Measurements from ENCODE around the gene HAO1.
A peak's percentile ranks its signal among the peaks of the same experiment; 100 is the strongest.
"Not testable (repeated sequence)": the region's sequence is repeated elsewhere in the genome, so short reads cannot be mapped to it uniquely, and the experiment has no call there.

The HAO1 gene

DNA sequence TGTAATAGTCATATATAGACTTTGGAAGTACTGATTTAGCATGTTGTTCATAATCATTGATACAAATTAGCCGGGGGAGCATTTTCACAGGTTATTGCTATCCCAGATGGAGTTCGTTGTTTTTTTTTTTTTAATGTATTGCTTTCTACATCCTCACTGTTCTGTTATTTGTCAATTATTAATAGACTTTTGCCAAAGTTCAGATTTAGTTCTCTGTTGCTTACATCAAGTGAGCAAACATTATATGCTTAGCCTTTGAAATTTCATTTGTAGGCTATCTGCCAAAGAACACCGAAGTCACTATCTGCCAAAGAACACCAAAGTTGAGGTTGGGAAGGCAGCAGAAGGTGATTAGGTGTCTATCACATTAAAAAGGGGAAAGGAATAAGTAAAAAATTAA is at the start of gene HAO1:
HAO1 (minus strand) TSS at position 118 of the 400 bp plus-strand sequence; CDS start at position 82, 36 bp downstream.
- DNase-seq (ENCODE audit: low spot score): no peak

DNA sequence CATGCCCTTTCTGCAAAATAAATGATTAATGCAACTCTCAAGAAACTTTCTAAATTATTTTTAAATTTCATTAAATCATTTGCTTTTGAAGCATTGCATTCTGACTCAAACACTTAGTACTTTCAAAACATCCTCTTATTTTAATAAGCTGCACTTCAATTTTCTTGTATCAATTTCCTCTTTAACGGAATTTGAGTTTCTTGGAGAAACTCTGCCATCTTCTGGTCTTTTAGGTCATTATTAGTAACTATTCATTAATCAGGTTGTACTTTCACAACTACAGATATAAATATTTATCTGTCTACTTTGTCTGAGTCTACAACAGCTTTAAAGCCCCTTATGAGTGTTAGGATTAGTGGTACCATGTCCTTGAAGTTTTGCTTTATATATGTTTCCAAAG is 49.1 kb upstream of the HAO1 start:
- no peak for DNase-seq (ENCODE audit: low spot score)

DNA sequence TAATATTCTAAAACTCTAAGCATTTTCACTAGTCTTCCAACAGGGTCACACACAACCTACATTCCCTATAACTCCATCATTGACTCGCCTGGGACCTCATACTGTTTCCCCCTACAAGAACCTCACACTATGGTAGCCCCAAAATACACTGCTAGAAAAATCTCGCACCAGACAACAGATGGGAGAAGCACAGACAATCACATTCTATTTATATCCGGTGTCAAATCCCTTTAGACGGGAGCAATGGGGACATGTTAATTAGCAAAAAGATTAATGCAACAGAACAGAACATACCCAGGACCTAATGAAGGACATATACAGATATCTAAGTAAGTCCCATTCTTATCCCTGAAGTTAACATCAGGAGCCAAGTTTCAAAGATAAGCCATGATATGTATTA is 45.7 kb upstream of the HAO1 start:
- no peak for DNase-seq (ENCODE audit: low spot score)

DNA sequence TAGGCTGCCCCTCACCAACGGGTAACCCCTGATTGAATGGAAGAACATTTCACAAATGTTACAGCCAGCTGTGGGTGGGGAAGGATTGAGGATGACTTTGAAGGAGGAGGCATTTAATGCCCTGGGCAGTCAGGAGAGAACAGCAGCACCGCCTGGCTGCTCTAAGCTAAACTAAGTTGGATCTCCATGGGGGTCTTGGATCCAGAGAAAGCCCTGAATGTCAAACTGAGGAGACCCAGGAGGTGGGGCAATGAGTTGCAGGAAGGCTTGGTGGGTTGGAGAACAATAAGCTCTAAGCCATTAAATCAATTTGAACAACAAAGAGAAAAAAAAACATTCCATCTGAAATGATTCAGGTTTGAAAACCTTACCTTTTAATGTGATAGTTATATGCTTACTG is 43.9 kb upstream of the HAO1 start:
- DNase-seq (ENCODE audit: low spot score): no peak

DNA sequence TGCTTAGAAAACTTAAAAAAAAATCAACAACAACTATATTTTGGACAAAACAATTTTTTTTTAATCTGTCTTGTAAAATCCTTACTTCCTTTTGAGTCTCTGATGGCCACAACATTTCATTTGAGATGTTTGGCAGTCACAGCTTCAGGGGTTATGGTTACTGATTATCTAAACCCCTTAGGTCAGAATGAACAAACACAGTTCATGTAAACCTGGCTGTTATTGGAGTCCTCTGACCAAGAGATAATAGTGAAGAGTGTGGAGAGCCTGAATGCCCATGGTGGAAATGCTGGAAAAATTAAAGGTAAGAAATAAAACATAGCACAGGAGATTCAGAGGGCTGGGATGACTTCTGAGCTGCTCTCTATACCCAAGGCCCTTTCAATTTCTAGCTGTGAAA is 41.1 kb upstream of the HAO1 start:
- no peak for DNase-seq (ENCODE audit: low spot score)

DNA sequence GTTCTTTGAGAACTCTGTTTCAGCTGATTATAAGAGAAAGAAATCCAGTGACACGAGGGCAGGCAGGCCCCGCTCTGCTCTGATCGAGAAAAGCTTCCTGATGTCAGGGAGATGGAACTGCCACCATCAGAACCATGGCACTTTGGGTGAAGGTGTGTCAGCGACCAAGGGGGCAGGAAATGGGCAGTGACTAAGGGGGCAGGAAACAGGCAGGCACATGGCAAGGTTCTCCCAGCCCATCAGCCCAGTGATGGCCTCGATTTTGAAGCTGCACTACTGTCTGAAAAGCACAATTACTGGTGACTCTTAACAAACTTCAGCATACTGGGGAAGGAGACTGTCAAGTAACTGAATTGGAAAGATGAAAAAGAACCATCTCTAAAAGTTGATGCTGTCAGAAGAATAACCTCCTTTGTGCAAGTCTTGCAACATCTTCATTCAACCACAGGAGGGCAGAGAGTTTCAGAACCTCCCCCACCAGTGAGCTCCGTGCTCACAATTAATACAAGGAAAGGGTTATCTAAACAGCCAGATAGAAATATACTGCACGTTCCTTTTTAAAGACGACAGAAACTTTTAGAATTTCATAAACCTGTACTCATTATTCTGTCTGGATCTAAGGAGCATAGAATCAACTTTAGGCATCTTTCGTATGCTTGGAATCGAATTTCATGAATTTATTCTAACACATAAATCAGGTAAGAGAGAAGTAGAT is 40.2 kb upstream of the HAO1 start:
- peak; percentile 58 for DNase-seq (ENCODE audit: low spot score)

DNA sequence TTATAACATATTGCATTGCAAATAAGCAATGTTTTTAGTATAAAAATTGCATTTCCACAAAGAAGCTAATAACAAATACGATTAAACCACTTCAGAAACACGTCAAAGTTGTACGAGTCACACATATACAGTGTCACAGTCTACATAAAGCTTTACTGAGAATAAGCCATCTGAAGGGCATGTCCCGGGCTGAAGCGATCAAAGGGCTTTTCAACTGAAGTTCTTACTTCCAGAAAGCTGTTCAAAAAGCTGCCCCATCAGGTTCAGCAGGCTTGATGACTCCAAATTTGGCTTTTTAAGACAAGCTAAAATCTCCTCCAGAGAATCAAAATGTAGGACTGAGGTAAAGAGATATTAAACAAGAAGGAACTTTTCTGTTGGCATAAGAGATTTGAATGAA is 37.5 kb upstream of the HAO1 start:
- no peak for DNase-seq (ENCODE audit: low spot score)

DNA sequence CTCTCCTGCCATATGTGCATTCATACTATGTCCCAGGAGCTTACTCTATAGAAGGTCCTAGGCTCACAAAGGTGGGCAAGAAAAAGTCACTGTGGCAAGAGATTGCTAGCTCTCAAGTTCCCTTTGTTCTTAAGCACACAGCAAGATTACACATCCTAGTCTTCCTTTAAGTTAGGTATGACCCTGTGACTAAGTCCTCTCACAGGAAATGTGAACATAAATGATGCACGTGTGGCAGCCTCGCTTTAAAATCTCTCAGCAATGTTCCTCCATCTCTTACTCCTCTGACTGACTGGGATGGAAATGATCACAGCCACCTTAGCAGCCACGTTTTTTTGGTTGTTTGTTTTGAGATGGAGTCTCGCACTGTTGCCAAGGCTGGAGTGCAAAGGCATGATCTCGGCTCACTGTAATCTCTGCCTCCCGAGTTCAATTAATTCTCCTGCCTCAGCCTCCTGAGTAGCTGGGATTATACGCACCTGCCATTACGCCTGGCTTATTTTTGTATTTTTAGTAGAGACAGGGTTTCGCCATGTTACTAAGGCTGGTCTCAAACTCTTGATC is 35.7 kb upstream of the HAO1 start:
- DNase-seq (ENCODE audit: low spot score): no peak

DNA sequence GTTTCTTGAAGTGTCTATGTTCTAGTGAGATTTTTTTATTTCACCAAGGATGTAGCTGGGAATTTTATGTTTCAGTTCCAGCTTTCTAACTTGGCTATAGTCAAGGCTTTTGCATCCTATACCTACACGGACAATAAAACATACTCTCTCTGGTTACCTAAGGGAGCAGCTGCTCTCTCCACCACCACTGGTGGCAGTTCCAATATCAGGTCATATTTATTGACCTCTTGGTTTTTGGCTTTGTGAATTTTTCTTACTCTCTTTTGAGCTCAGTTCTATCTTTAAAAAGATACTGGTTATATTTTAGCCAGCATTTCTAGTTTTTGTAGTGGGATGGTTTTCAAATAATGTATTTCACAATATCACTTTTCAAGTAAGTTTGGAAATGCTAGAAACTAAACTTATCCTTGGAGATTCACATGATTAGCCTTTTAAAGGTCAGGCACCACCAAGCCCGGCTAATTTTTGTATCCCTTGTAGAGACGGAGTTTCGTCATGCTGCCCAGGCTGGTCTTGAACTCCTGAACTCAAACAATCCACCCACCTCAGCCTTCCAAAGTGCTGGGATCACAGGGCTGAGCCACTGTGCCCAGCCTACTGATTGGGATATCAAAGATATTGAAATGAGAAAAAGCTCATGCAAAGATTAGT is 34.7 kb upstream of the HAO1 start:
- no peak for DNase-seq (ENCODE audit: low spot score)

DNA sequence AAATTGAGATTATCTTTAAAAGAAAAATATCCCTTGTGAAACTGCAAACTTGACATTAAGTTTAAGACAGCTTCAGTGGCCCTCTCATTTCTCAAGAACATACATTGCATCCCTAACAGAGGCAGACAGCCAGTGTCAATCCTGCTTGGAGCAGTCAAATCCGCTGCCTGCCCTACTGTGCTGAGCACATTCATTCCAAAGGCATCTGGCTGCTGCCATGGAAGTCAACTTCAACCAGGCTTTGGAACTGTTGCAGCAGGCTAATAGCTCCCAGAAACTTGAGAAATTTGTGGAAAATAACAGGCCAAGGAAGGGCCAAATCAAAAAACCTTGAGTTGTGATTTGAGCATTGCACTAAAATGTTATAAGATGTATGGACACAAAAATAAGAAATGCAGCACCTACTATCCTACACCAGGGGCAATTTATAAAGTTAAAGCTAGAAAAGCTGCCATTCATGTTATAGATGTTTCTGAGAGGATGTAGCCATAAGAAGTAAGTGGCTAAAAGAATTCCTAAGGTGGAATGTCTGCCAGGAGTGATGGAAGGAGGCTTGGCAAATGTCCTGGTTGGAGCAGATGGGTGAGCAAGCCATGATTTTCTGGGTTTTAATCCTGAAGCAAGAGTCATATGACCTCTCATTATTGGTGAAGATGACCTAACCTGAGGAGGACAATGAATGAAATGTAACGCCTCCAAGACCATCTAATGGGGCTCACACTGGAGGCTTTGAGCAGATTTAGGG is 31.4 kb upstream of the HAO1 start:
- DNase-seq (ENCODE audit: low spot score): peak; percentile 29

DNA sequence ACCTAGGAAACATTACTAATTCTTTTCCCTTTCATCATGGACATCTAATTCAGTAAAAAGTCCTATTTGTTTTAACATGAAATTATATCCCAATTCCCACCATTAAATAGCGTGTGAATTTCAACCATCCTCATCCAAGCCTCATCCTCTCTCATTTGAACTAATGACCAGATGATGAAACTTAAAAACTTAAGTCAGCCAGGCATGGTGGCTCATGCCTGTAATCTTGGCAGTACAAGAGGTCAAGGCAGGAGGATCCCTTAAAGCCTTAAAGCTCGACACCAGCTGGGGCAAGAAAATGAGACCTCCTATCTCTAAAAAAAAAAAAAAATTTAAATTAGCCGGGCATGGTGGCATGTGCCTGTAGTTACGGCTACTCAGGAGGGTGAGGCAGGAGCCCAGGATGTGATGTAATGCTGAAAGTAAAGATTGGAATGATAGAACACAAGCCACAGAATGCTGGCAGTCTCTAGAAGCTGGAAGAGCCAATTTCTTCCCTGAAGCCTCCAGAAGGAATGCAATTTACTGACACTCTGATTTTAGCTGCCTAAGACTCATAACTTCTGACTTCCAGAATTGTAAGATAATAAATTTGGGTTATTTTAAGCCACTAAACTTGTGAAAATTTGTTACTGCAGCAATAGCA is 27.1 kb upstream of the HAO1 start:
- peak; percentile 71 for DNase-seq (ENCODE audit: low spot score)

DNA sequence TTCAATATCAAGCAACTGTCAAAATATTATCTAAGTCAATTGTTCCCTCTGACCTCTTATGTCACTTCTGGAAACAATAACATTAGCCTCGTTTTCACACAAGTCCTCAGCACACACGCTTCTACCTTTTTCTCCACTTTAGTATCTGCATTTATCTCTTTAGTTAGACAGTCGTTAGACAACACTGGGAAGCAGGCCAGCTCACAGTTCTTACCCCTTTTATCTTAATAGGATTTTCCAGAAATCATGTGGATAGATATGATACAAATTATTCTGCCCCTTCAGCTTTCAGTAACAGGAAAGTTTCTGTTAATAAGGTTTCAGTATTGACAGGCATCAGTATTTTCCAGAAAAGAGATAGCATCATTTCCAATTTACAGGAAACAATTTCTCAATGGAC is 25.9 kb upstream of the HAO1 start:
- DNase-seq (ENCODE audit: low spot score): no peak

DNA sequence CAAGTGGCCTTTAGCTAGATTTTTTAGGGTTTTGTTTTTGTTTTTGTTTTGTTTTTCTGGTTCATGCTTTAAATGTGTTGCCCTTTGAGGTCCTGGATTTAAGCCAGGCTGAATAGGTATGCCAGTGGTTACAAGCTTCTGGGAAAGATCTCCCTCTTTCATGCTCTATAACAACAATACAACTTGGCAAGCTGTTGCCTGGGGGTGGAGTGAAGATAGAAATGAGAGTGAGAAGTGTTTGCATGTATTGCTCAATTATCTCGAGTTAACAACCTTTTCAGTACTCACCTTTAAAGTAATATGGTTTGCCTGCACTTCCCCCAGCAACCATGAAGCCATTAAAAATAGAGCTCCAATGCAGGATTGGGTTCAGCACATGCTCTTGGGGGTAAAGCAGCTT is 19.2 kb upstream of the HAO1 start:
- DNase-seq (ENCODE audit: low spot score): no peak

DNA sequence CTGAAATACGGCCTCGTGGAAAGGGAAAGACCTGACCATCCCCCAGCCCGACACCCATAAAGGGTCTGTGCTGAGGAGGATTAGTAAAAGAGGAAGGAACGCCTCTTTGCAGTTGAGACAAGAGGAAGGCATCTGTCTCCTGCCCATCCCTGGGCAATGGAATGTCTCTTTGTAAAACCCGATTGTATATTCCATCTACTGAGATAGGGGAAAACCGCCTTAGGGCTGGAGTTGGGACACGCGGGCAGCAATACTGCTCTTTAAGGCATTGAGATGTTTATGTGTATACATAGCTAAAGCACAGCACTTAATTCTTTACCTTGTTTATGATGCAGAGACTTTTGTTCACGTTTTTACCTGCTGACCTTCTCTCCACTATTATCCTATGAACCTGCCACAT is 16.3 kb upstream of the HAO1 start:
- not testable (repeated sequence) for DNase-seq (ENCODE audit: low spot score)

DNA sequence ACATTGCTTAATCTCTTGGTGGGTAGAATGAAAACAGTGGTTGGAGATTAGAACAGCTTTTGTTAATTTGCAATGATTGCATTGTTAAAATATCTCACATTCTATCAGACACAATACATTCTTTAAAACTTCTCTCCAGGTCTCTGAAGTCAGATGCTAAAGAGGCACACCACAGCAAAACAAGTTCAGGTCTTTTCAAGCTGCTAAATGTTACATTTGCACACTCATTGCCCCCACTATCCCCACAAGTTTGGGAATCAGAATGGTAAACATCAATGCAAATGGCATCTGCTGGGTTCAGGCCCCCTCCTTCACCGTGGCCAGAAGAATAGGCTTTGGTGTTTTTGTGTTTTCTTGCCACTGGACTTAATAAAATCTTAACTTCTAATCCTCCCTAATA is 10.1 kb upstream of the HAO1 start:
- no peak for DNase-seq (ENCODE audit: low spot score)

DNA sequence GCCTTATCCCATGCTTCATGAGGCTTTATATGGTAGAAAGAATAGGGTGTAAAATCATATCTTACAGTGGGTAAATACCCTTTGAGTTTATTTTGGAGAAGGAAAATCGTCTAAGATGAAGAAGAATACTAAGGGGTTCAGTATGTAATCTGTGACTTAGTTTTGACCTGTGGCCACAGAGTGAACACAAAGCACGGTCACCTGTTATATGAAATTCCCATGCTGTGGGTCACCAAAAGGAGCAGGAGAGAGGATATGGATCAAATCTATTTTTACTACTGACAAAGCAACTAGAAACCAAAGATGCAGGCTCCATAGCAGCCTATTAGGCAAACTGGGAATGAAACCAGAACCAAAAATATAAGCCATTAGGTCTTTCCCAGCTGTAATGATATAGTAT is 3.6 kb upstream of the HAO1 start:
- no peak for DNase-seq (ENCODE audit: low spot score)

DNA sequence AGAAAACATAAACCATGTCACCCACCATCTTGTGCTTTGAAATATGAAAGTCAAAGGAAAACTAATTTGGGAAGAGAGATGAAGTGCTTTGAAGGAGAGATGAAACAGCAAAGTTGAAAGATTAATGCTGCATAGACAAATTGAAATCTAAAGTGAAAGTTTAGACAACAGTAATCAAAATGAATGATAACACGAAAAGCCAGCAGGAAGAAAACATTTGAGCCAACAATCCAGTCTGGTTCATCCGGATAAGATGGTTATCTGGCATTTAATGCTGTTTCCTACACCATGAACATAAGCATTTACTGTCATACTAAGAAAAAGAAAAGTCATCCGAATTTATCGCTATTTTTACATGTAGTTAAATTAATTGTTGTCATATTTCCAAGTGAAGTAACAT is 595 bp downstream of the HAO1 start:
- DNase-seq (ENCODE audit: low spot score): no peak

DNA sequence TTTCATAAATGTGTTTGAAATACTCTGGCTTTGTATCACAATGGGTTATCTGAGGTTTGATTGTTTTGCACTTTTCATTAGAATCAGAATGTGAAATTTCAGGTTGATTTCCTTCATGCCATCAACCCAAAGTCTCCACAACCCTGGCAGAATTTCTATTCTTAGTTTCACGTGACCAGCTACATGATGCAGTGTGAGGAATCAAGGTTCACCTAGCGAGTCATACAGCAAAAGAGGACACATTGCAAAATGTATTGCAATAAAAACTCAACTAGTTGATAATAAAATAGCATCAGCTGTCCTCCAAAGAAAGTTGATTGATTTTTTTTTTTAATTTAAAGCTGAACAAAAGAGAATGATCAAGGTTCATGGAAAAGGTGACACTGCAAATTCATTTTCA is 2.2 kb downstream of the HAO1 start:
- DNase-seq (ENCODE audit: low spot score): no peak

DNA sequence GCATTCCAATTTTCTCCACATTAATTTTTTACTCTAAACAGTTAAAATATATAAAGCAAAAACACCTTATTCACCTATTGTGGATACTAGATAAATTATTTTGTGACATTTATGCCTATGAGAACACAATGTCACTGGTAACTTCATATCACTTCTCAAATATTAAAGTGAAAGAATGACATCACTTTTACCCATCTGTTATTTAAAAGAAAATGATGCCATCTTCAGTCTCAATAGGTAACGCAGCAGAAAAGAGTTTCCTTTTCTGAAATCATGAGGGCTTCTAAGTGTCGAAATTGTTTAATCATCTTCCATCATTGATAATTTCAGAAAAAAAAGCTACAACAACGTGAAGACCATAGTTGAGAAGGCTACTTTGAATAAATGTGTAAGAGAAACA is 2.9 kb downstream of the HAO1 start:
- DNase-seq (ENCODE audit: low spot score): no peak

DNA sequence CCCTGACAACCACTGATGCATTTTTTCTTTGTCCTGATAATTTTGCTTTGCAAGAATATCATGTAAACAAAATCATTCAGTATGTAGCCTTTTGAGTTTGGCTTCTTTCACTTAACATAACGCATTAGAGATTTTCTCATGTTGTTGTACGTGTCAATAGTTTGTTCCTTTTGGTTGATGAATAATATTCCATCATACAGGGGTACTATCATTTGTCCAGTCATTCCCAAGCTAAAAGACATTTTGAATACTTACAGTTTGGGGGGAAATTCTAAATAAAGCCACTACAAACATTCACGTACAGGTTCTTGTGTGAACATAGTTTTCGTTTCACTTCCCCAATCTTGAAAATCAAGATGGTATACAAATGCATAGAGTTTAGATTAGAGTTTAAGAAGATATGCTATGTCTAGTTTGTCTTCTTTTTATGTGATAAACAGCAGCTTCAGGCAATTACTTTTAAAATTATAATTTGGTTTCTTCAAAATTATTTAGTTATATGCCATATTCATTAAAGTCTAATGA is 5.2 kb downstream of the HAO1 start:
- DNase-seq (ENCODE audit: low spot score): no peak

DNA sequence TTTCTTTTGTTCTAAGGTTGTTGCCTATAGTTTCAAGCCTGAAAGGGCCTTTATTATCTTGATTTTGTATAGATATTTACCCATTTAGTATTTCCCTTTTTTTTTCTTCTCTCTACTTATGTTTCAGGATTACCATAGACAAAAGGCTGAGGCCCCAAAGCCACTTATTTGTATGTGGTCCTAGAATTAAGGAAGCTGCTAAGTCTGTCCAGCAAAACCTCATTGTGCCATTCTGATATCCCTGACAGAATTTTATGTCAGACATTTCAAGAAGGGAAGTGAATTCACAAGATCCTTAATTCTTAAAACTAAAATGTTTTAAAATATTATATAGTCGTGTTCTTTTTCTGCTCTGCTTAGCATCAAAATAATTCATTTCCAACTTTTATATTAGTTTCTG is 6.9 kb downstream of the HAO1 start:
- DNase-seq (ENCODE audit: low spot score): no peak

DNA sequence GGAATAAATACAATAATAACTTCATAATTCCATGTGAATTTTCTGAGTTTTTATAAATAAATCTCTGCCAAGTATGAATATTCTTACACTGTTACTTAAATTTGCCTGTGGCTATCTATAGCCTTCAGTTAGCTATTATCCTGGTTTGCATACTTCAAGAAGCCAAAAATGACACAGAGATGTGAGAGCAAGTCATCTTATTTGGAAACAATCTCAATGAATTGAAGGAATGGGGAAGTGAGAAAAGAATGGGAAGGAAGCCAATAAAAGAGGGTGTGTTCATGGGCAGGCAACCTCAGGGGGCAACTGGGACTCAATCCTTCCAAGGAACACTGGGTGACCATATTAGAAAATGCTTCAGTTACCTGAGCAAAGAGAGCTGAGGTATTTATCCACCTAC is 9.9 kb downstream of the HAO1 start:
- no peak for DNase-seq (ENCODE audit: low spot score)

Measured in AG08395 (cell line).